SU-DHL-6 (cell line): ENCODE results near the gene AJUBA.

Experiments
- CTCF ChIP-seq: fragments of 200-600 bp; sonication (generic); IDR thresholded peaks from one replicate; pipeline ENCODE4 v1.5.1; 2017; ENCODE audit warnings: antibody characterized with exemption, mild to moderate bottlenecking, low read length, moderate library complexity; ENCODE audit not compliant: insufficient read depth, poor library complexity, severe bottlenecking
- EZH2phosphoT487 ChIP-seq: fragments of 200-600 bp; sonication (generic), shearing (Covaris generic); conservative IDR thresholded peaks from 2 replicates; pipeline ENCODE4 v1.6.1; 2018; ENCODE audit warnings: mild to moderate bottlenecking, antibody characterized with exemption, low read length, moderate library complexity, mixed read lengths

GRCh38 chr14:23009939-23010726 lies 27.8 kb upstream of the AJUBA start, which contains the start of gene C14orf93:
- no peak for TF ChIP-seq CTCF
- TF ChIP-seq EZH2phosphoT487: no peak
